Fibroblast of skin of back (primary cell): Measurements from ENCODE around the gene CAPN2.

ENCODE experiments used
- DNase-seq: peaks from one replicate; pipeline ENCODE4 v3.0.0-alpha.2; 2013

The CAPN2 gene

DNA sequence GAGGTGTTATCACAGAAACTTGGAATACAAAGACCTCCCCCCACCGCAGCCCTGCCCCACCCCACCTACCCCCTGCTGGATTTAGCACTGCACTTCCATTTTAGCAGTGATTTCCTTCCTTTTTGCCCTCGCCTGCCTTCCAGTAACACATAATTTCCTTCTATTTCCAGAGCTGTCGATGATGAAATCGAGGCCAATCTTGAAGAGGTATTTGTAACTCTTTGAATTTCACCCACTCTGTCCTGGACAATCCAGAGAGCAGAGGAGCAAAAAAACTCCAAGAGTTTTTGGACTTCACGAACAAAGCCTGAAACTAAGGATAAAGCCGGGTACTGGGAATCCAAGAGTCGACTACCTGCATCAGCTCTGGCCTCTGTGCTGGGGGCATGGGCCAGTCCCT, 49.1 kb downstream of the CAPN2 start:
- no peak for DNase-seq

DNA sequence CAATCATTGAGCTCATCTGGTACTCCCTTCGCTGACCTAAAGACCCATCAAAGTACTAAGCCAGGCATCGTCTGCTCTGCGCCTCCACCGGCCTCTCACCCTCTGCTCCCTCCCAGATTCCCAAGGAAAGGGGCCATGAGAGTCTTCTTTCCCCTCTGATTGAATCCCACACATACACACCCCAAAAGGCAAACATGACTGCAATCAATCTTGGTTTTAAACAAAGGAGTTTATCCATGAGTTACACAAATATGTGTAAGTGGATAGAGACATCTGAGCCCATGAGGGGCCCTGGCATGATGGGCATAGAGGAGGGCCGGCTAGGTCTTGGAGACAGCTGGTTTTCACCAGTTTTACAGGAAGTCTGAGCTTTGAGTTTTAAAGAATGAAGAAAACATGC, 50.9 kb downstream of the CAPN2 start:
- no peak for DNase-seq

DNA sequence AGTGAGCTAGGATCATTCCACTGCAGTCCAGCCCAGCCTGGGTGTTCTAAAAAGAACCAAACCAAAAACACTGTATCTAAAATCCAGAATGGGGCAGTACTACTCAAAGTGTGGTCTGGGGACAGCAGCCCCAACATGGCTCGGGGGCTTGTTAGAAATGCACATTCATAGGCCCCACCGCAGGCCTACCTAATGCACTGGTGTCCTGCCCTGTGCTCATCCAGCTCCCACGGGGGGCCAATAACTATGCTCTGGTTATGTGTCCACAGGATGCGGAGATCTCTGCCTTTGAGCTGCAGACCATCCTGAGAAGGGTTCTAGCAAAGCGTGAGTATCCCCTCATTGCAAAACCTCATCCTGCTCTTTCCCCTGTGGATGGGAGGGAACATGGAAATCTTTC, 51.5 kb downstream of the CAPN2 start:
- DNase-seq, result no peak

DNA sequence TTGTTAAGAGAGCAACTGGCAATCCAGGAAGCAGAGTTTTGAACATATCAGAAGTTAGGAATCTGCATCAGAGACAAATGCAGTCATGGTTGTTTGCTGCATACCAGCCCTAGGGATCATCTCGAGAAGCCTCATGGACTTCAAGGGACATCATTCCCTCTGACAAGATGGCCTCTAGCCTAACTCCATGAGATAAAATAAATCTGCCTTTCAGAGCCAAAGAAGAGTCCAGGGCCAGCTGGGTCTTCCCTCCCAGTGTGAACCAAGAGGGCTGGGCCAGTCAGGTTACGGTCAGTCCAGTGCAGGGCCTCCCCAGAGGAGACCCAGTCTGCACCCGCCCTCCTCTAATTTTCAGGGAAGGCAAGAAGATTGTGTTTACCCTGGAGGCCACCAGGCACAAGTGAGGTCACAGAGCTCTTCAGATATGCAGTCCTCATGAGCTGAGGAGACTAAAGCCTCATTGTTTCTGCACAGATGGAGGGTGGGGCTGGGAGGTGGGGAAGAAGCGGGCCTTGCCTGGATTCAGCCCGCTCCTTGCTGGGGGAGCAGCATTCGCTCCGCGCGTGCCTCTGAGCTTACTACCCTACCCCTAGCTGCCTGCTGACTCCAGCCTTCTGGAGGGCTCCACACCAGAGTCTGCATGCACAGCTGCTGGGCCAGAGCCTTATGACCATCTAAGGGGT, 52.8 kb downstream of the CAPN2 start:
- DNase-seq, result peak; percentile 69

GRCh38 chr1:223765719-223766340, 53.5 kb downstream of the CAPN2 start:
- no peak for DNase-seq

DNA sequence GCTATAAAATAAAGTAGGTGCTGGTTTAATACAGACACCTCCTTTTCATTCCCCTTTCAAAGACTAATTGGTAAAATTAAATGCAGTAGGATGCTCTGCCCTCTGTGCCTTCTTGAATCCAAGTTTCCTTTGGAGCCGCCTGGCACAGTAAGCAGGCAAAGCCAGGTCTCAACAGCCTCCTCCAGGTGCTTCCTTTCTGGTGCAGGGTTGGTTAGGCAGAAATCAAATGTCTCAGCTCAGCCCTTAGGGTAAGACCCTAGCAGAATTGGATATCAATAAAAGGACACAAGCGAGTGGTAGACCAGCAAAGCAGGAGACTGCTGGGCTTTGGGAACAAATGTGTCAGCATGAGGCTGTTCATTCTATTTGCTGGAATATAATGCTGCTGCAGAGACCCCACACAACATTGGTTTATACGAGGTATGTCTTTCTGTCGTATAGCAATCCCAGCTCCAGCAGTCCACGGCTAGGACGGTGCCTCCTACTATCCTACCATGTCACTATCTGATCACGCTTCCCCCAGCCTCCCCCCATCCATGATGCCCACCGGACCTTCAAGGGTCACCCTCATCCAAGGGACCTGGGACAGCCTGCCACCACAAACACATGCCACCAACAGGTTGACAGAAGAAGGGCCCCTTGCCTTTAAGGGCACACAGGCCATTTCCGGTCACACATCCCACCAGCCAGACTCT, 58.4 kb downstream of the CAPN2 start:
- no peak for DNase-seq

GRCh38 chr1:223771469-223771813, 59.1 kb downstream of the CAPN2 start:
- no peak for DNase-seq

DNA sequence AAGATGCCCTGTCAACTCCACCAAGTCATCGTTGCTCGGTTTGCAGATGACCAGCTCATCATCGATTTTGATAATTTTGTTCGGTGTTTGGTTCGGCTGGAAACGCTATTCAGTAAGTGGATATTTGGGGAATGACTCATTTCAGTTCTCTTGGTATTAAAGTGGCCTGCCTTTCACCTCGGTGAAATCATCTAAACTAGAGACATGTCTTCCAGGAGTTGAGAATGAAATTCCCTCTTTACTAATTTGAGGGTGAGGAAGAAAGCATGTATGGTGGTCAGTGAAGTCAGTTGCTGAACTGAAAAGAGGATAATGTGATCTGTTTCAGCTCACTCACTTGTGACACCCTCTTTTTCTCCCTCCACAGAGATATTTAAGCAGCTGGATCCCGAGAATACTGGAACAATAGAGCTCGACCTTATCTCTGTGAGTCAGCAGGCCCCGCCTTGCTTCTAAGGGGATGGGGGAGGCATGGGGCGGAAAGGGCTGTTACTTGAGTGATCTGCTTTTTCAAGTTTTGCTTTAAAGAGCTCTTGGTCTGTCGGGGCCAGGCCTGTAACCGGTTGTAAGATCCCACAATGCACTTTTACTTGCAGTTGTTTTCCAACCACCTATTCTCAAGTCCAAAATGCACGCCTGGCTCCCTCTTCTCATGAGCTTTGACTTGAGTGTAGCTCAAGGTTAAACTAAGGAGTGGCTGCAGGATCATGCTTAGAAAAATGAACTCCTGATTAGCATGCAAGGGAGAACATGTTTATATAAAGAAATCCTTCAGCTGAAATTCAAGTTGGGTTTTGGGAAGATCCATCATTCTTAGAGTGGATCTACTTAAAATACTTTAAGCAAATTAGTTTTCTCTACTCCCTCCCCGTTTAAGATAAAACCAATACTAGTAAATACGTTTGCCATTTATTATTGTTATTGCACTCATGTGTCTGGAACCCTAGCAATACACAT, 59.8 kb downstream of the CAPN2 start:
- DNase-seq, result peak; percentile 81

DNA sequence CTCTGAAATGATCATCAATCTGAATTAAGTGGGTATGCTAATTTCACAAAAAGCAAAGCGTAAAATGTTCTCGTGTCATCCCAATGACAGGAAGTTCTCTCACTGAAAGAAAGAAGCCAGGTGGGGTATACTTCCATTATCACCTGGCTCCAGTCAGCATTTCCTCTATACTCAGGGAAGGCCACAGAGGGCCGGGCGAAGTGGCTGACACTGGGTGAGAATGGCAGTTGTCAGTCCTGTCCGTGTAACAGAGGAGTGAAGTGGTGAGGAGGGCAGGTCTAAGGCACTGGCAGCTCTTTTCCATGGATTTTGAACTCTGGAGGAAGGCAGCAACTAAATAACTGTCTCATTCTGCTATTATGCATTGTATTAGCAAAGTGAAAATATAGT, 60.4 kb downstream of the CAPN2 start:
- no peak for DNase-seq

DNA sequence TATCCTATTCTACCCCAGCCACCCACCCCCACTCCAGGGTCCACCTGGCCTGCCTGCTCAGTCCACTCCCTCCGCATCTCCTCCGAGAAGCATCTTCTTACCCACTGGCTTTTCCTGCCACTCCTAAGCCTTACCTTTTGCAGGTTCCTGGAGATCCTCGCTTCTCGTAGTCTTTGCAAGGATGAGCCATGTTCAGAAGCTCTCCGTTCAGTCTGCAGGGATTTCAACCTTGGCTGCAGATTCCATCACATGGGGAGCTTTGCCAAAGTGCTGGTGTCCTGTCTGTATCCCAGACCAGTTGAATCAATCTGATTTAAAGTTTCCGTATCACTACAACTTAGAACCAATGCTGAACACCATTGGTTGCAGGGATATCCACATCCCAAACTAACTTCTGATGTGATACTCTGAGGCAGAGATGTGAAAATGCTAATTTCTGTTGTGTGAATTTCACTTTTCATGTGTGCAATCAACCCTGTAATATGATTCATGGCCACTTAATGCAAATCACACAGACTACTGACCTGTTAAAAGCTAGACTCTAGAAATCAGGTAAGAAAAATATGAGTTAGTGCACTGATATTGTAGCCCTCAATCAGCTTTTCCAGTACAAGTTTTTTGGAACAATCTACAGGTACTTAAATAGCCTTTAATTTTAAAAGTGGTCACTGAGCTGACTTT, 61.9 kb downstream of the CAPN2 start:
- no peak for DNase-seq

- DNase-seq, result peak; percentile 11
Observed at GRCh38 chr1:223775054-223775453, 62.7 kb downstream of the CAPN2 start.

GRCh38 chr1:223775711-223776074, 63.4 kb downstream of the CAPN2 start:
- DNase-seq, result no peak

GRCh38 chr1:223776075-223776814, 63.9 kb downstream of the CAPN2 start:
- DNase-seq, result peak; percentile 80

- DNase-seq, result no peak
Observed at GRCh38 chr1:223776826-223777454, 64.6 kb downstream of the CAPN2 start.

DNA sequence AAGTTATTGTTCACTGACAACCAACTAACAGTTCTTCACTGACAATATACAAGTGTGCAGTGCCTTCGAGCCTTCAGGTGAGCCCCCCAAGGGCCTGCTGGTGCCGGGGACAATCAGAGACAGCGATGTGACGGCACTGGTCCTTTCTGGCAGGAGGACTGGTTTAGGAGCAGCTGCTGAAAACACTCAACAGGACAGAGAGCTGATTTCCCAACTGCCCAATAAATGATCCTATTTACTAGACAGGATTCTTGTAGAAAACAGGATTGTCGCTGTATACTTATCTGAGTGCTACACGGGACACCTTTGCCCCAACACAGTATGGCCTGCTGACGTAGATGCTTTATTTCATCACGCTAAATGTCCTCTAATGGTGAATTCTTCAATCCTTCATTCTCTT, 68.0 kb downstream of the CAPN2 start:
- DNase-seq, result no peak

DNA sequence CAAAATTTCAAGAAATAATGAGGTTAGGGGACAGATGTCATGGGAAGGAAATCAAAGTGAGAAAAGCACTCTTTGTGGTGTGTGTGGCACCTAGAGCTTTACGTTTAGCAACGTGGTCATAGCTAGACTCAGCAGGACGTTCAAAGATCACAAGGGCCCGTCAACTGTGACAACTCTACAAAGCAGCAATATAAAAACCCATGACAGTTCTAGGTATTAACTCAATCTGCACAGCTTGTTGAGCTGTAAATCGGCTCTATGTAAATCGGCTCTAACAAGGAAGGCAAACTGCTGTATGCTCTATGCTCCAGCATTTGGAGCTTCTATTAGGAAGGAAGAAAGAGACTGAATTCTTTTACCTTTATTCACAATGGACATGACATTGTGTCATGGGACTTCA, 68.6 kb downstream of the CAPN2 start:
- DNase-seq, result no peak

GRCh38 chr1:223783676-223784075, 71.3 kb downstream of the CAPN2 start:
- DNase-seq, result no peak

DNA sequence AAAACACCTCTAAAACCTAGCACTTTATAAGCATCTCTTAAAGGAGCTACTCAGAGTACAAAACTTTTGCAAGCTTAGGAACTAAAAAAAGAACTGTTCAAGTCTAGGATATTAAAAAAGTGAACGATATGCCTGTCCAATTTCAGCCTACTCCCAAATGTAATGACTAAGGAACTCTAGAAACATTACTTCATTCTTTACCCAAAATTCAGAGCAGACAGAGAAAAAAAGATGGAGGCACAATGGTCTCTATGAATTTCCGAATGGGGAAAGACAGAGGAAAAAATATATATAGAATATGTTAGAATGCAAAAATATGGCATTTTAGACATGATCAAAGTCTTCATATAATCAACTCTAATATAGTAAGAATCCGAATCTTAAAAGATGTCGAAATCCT, 72.2 kb downstream of the CAPN2 start:
- no peak for DNase-seq

DNA sequence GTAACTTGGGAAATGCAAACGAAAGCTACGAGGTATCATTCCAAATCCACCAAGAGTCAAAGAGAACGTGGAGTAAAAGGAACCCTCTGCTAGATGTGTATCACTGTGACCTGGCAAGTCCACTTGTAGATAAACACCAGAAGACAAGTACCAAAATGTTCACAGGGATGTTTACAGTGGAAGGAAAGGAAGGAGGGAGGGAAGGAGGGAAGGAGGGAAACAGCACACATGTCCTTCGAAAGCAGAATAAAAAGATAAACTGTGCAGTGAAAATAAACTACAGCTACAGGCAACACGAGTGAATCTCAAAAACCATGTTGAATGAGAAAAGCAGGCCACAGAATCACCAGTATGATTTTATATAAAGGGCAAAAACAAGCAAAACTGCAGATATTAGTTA, 73.5 kb downstream of the CAPN2 start:
- no peak for DNase-seq

GRCh38 chr1:223788746-223789415, 76.5 kb downstream of the CAPN2 start:
- DNase-seq, result no peak

- DNase-seq, result peak; percentile 15
Observed at GRCh38 chr1:223792046-223792445, 79.7 kb downstream of the CAPN2 start.
